ENCODE results near the gene ZNF629. TPM values are rescaled to one million over a fixed set of nuclear protein-coding genes. Genes with fewer than 3 reads are reported as not detected.

ZNF629 gene
- total RNA-seq, 1 experiment from 2014 or later, result 25.3 TPM

- ChIA-PET CTCF (no interaction called here), POLR2A (ENCODE audit: low non-redundant PET) (interaction anchor here (0.6 to 0.7 kb wide), 2 partner anchors 21 to 208 kb away, joined by 3 to 8 read pairs; partner anchors contain the start of gene ZNF629)
- Histone ChIP-seq H3K9me3 (ENCODE audit: low read depth, low read length, poor library complexity, severe bottlenecking) (no peaks in the 10 kb centered on the region), H3K36me3 (ENCODE audit: insufficient read depth, low read length, poor library complexity, severe bottlenecking) (no peaks in the 10 kb centered on the region), H3K4me1 (ENCODE audit: insufficient read depth, low read length, poor library complexity, severe bottlenecking) (no peaks in the 10 kb centered on the region), H3K27me3 (replicated peaks; ENCODE audit: insufficient read depth, low read depth, low read length, poor library complexity) (no peaks in the 10 kb centered on the region), H3K4me3 (ENCODE audit: low read depth, low read length, poor library complexity, severe bottlenecking) (no peak overlapping the region), H3K27ac (ENCODE audit: low read depth, low read length, poor library complexity, severe bottlenecking) (no peak overlapping the region)
- DNase-seq (ENCODE audit: low spot score), result no peak
- intact Hi-C loops (cut with micrococcal nuclease; ENCODE audit: unreplicated experiment), result no loop called here
- no TSS peak for BruUV-seq (replicated peaks)
- TF ChIP-seq CTCF (conservative IDR thresholded peaks at IDR 0.05; ENCODE audit: low read depth, low read length) (no peak), EZH2 (IDR thresholded peaks at IDR 0.05; ENCODE audit: borderline replicate concordance, low read depth, low read length, poor library complexity, severe bottlenecking) (no peak)
Observed at GRCh38 chr16:30808146-30808545, 21.1 kb upstream of the ZNF629 start.

- POLR2A ChIA-PET (ENCODE audit: low non-redundant PET), result interaction anchor here (0.6 kb wide), 1 partner anchor 8 kb away, joined by 3 read pairs; no protein-coding TSS in a partner anchor
- Histone ChIP-seq H3K36me3 (ENCODE audit: insufficient read depth, low read length, poor library complexity, severe bottlenecking) (no peaks in the 10 kb centered on the region), H3K4me3 (ENCODE audit: low read depth, low read length, poor library complexity, severe bottlenecking) (peak overlapping the region; percentile 75), H3K27ac (ENCODE audit: low read depth, low read length, poor library complexity, severe bottlenecking) (peak overlapping the region; percentile 78), H3K9me3 (ENCODE audit: low read depth, low read length, poor library complexity, severe bottlenecking) (no peaks in the 10 kb centered on the region), H3K4me1 (ENCODE audit: insufficient read depth, low read length, poor library complexity, severe bottlenecking) (no peaks in the 10 kb centered on the region), H3K27me3 (replicated peaks; ENCODE audit: insufficient read depth, low read depth, low read length, poor library complexity) (no peaks in the 10 kb centered on the region)
- BruUV-seq (replicated peaks), result TSS peak; percentile 48
- intact Hi-C loops (cut with micrococcal nuclease; ENCODE audit: unreplicated experiment), result loop anchor here (1.0 kb wide), 1 partner anchor 18 kb away; the partner anchor contains the start of gene ZNF629
- CTCF ChIA-PET, result interaction anchor here (0.6 to 1.2 kb wide), 2 partner anchors 9 to 1166 kb away, joined by 7 to 19 read pairs; no protein-coding TSS in a partner anchor
- no peak for TF ChIP-seq EZH2 (IDR thresholded peaks at IDR 0.05; ENCODE audit: borderline replicate concordance, low read depth, low read length, poor library complexity, severe bottlenecking)
- TF ChIP-seq CTCF (conservative IDR thresholded peaks at IDR 0.05; ENCODE audit: low read depth, low read length), result no peak
- DNase-seq (ENCODE audit: low spot score), result peak; percentile 76
Observed at GRCh38 chr16:30805370-30806169, 18.6 kb upstream of the ZNF629 start.

GRCh38 chr16:30805056-30805369 is 18.0 kb upstream of the ZNF629 start:
- ChIA-PET POLR2A (ENCODE audit: low non-redundant PET) (no interaction called here), CTCF (interaction anchor here (0.6 to 1.2 kb wide), 2 partner anchors 9 to 1165 kb away, joined by 7 to 19 read pairs; no protein-coding TSS in a partner anchor)
- H3K4me1 ChIP-seq (ENCODE audit: insufficient read depth, low read length, poor library complexity, severe bottlenecking), result no peaks in the 10 kb centered on the region
- H3K36me3 ChIP-seq (ENCODE audit: insufficient read depth, low read length, poor library complexity, severe bottlenecking), result no peaks in the 10 kb centered on the region
- H3K4me3 ChIP-seq (ENCODE audit: low read depth, low read length, poor library complexity, severe bottlenecking), result peak overlapping the region; percentile 75
- H3K27me3 ChIP-seq (replicated peaks; ENCODE audit: insufficient read depth, low read depth, low read length, poor library complexity), result no peaks in the 10 kb centered on the region
- peak; percentile 19 for DNase-seq (ENCODE audit: low spot score)
- TF ChIP-seq CTCF (conservative IDR thresholded peaks at IDR 0.05; ENCODE audit: low read depth, low read length) (no peak), EZH2 (IDR thresholded peaks at IDR 0.05; ENCODE audit: borderline replicate concordance, low read depth, low read length, poor library complexity, severe bottlenecking) (no peak)
- no TSS peak for BruUV-seq (replicated peaks)
- peak overlapping the region; percentile 78 for H3K27ac ChIP-seq (ENCODE audit: low read depth, low read length, poor library complexity, severe bottlenecking)
- intact Hi-C loops (cut with micrococcal nuclease; ENCODE audit: unreplicated experiment), result loop anchor here (1.0 kb wide), 1 partner anchor 18 kb away; the partner anchor contains the start of gene ZNF629
- H3K9me3 ChIP-seq (ENCODE audit: low read depth, low read length, poor library complexity, severe bottlenecking), result no peaks in the 10 kb centered on the region

Measured in A673 (cell line).